ENCODE measurements around the gene LAPTM5.

LAPTM5 gene

GRCh38 chr1:30776097-30777059 is 18.8 kb upstream of the LAPTM5 start:
- FAIRE-seq (no peak), DNase-seq (ENCODE audit: insufficient read length, low spot score) (no peak)
- TF ChIP-seq, protein P1, sequence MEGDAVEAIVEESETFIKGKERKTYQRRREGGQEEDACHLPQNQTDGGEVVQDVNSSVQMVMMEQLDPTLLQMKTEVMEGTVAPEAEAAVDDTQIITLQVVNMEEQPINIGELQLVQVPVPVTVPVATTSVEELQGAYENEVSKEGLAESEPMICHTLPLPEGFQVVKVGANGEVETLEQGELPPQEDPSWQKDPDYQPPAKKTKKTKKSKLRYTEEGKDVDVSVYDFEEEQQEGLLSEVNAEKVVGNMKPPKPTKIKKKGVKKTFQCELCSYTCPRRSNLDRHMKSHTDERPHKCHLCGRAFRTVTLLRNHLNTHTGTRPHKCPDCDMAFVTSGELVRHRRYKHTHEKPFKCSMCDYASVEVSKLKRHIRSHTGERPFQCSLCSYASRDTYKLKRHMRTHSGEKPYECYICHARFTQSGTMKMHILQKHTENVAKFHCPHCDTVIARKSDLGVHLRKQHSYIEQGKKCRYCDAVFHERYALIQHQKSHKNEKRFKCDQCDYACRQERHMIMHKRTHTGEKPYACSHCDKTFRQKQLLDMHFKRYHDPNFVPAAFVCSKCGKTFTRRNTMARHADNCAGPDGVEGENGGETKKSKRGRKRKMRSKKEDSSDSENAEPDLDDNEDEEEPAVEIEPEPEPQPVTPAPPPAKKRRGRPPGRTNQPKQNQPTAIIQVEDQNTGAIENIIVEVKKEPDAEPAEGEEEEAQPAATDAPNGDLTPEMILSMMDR (IDR thresholded peaks at IDR 0.05; ENCODE audit: insufficient read depth, missing control alignments) = no peak

- TF ChIP-seq, protein P1 (IDR thresholded peaks at IDR 0.05; ENCODE audit: insufficient read depth, missing control alignments) = no peak
- FAIRE-seq (no peak), DNase-seq (ENCODE audit: insufficient read length, low spot score) (no peak)
Measured at GRCh38 chr1:30775433-30775975, 17.9 kb upstream of the LAPTM5 start.

- TF ChIP-seq, protein P1 (IDR thresholded peaks at IDR 0.05; ENCODE audit: insufficient read depth, missing control alignments) = no peak
- no peak for FAIRE-seq
- no peak for DNase-seq (ENCODE audit: insufficient read length, low spot score)
Measured at GRCh38 chr1:30774550-30775432, 17.2 kb upstream of the LAPTM5 start.

GRCh38 chr1:30773722-30774358 is 16.3 kb upstream of the LAPTM5 start:
- no peak for FAIRE-seq
- no peak for DNase-seq (ENCODE audit: insufficient read length, low spot score)
- TF ChIP-seq, protein P1 (IDR thresholded peaks at IDR 0.05; ENCODE audit: insufficient read depth, missing control alignments) = no peak

GRCh38 chr1:30771005-30771404 is 13.4 kb upstream of the LAPTM5 start:
- FAIRE-seq = no peak

GRCh38 chr1:30770150-30770549 is 12.6 kb upstream of the LAPTM5 start:
- no peak for FAIRE-seq
- TF ChIP-seq, protein P1 (IDR thresholded peaks at IDR 0.05; ENCODE audit: insufficient read depth, missing control alignments) = no peak
- DNase-seq (ENCODE audit: insufficient read length, low spot score) = no peak

More at GRCh38 chr1:30771005-30771404, 13.4 kb upstream of the LAPTM5 start:
- DNase-seq (ENCODE audit: insufficient read length, low spot score) = no peak
- TF ChIP-seq, protein P1 (IDR thresholded peaks at IDR 0.05; ENCODE audit: insufficient read depth, missing control alignments) = no peak

Data from D721Med (cell line).